Measurements from ENCODE around the gene ZNF362.

ZNF362 gene

DNA sequence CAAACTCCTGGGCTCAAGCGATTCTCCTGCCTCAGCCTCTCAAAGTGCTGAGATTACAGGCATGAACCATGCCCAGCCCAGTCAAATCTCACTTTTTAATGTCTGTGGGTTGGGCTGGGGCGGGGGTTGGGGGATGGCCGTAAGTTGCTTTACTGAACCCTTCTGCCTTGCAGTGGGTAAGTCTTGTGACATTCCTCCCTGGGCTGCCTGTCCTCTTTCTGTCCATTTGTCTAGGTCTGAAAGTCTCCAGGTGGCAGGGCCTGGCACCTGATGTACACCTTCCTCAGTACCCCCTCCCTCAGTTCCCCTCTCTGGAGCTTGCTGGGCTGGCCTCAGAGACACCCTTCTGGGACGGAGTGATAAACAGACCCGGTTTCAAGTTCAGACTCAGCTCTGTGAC is 13.3 kb downstream of the ZNF362 start:
- no peak for DNase-seq

DNA sequence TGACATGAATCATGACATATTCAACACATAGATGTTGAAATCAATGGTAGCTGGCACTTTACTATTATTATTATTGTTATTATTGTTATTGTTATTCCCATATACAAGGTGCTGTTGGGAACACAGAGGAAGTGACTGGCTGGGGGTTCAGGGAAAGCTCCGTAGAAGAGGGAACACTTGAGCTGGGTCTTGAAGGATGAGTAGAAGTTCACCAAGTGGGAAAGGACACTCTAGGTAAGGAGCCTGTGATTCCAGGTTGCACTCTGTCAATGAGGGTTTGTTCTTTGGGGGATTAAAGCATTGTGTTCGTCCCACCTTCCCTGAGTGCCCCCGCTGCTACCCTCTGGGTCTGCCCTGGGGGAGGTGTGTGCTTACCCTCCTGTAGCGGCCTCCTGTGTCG is 14.1 kb downstream of the ZNF362 start:
- DNase-seq: no peak

DNA sequence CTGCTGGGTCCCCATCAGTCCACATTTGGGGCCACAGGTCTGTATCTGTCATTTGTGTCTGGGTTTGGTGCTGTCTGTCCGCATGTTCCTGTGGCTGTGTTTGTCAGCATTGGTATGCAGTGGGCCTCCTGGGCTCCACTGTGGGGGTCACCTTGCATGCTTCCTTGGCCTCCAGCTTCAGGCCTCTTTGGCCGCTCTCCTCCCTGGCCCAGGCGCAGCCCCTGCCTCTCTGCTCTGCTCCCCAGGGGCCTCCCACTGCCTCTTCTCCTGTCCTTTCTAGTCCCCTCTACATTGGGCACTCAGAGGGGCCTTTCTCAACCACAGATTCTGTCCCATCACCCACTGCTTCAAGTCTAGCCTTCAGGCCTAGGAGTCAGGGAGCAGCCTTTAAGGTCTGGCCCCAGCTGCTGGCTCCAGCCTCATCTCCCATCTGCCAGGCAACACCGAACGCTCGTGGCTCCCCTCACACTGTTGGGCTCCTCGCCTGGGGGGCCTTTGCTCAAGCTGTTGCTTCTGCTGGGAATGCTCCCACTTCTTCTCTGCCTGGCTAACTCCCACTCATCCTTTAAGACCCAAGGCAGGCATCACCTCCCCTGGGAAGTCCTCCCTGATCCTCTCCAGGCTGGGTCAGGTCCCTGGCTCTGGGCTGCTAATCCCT is 14.6 kb downstream of the ZNF362 start:
- DNase-seq: no peak

DNA sequence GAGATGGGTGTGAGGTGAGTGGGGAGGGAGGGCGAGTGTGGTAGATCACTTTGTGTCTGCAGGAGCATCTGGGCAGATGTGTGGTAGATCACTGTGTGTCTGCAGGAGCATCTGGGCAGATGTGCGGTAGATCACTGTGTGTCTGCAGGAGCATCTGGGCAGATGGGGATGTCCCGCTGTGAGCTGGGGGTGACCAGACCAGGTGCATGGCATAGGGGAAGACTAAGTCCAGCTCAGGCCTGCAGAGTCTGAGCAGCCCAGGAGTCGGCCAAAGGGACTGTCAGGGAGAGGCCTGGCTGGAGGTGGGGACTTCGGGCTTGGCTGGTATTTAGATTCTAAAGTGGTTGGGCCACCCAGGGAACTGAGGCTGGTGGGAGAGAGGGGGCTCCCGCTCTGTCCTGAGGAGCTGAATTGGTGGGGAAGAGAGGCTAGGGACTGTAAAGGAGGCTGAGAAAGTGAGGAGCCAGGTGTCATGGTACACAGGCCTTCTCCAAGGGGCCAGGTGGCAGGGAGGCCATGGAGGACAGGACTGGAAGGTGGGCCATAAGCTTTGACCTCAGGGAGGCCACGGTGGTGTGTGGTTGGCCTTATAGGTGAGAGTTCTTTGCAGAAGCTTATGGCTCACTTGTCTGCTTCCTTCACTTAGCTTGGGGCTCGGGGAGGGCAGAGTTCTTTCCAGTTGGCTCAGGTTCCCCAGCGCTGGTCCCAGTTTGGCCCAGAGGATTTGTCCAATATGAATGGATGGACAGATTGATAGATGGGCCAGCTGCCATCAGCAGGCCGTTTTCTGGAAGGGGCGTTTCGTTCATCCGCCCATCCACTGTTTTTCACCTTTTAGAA is 15.6 kb downstream of the ZNF362 start:
- DNase-seq: no peak

DNA sequence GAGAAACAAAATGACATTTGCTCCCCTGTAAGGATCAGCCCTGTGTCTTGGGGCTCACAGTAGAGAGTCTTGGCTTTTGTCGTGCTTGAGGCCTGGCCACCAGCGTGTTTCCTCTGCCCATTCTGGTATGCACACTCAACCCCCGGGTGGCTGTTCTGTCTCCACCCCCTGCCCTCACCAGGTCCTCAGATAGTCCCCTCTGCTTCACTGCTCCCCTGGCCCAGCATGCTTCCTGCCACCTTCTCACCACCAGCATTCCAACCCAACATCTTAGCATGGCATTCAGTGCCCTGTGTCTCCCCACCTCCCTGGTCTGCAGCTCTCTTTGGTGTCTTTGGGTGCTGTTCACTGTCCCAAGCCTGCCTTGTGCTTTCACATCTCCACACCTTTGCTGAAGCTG is 16.2 kb downstream of the ZNF362 start:
- DNase-seq: no peak

GRCh38 chr1:33272930-33273329 is 16.6 kb downstream of the ZNF362 start:
- no peak for DNase-seq

GRCh38 chr1:33273406-33273805 is 17.1 kb downstream of the ZNF362 start:
- DNase-seq: no peak

- no peak for DNase-seq
These were observed 17.7 kb downstream of the ZNF362 start for GRCh38 chr1:33273961-33274371.

DNA sequence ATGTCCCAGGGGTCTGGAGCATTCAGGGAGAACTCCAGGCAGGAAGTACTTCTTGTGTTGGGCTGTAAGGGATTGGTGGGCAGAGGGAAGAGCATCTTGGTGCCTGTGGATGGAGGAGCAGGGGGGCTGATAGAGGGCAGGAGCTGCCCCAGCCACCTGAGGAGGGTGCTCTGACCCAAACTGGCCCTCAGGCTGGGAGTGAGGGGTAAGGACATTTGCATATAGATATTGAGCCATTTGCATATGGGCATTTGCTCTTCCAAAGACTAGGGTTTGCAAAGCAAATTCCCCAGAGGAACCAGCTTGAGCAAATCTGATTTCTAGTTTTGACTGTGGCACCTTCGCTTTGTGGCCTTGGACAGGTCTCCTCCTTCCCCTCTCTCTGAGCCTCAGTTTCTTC is 18.2 kb downstream of the ZNF362 start:
- no peak for DNase-seq

DNA sequence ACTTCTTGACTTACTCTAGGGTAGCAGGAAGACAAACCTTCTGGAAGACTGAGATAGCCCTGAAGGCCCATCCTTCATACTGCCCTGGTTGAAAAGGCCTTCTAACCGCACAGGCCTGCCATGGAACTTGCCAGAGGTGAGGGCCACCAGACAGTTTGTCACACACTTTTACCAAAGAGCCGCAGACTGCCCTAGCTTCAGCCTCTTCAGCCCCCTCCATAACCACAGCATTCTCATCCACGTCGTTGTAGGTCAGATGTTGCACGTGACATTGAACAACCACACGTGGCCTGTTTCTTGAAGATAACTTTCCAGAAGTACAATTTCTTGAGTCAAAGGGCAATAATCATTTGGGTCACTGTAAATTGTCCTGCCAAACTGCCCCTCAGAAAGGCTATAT is 18.9 kb downstream of the ZNF362 start:
- DNase-seq: no peak

- DNase-seq: no peak
These were observed 19.6 kb downstream of the ZNF362 start for GRCh38 chr1:33275706-33276572.

DNA sequence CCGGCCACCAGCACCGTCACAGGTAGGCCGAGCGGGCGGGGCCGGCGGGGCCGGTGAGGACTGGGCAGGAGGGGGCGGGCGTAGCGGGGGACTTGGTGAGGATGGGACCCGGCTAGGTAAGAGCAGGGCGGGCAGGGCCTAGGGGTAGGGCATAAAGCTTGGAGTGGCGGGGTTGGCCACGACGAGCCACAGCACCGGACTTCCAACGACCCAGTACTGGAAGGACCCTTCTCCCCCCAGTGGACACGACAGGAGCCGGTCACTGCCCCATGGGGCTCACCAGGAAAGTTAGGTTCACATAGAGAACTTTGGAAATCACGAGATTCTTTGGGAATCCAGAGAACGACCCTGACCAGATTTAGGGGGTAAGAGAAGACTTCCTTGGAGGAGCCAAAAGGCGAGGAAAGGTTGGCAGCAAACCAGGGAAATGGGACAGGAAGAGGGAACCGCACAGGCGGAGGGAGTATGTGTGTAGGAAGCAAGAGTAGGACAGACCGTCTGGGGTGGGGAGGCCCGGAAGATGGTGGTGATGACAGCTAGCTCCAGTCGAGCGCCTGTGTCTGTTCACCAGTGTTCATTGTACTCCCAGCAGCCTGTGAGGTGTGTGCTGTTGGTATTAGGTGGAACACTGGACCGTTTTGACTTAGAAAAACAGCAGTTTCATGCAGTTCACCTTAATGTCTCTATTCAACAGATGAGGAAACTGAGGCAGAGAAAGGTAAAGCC is 20.4 kb downstream of the ZNF362 start:
- DNase-seq: no peak

GRCh38 chr1:33277488-33278084 is 21.3 kb downstream of the ZNF362 start:
- DNase-seq: no peak

GRCh38 chr1:33280091-33280661 is 23.9 kb downstream of the ZNF362 start:
- no peak for DNase-seq

GRCh38 chr1:33281554-33282303 is 25.4 kb downstream of the ZNF362 start:
- DNase-seq: no peak

GRCh38 chr1:33282791-33283190 is 26.5 kb downstream of the ZNF362 start:
- DNase-seq: no peak

- DNase-seq: no peak
These were observed 27.8 kb downstream of the ZNF362 start for GRCh38 chr1:33284049-33284448.

DNA sequence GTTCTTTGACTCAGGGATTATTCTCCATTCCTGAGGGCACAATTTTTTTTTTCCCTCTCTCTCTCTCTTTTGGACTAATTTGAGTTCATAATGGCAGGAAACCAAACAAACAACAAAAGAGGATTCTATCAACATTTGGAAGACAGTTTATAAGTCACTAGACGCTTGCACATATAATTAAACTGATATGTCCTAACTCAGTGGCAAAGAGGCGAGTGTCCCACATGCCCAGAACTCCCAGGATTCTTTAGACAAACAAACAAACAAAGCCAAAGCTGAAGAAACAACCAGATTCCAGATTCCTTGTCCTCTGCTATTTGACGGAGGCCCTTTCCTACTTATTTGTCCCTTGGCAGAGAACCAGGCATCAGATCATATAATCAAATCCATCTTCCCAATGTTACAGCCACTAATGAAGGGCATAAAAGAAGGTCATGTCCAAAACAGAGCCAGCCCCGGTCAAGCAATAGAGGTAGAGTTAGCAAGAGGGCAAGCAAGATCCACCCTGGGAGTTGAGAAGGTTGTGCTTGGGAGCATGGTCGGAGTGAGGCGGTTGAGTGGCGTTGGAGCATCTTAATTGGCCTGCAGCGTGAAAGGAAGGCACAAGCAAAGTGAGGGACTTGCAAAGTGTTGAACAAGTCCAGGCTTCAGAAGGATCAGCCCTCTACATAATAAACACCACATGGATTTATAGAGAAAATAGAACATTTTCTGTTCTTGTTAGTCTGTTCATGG is 30.3 kb downstream of the ZNF362 start:
- DNase-seq: no peak

GRCh38 chr1:33287317-33287716 is 31.0 kb downstream of the ZNF362 start:
- DNase-seq: no peak

Measured in NCI-H510A (cell line).